ENCODE data around the gene SOX12. TPM values are rescaled to one million over a fixed set of nuclear protein-coding genes. Genes with fewer than 3 reads are reported as not detected.
"Not testable (repeated sequence)": the region's sequence is repeated elsewhere in the genome, so short reads cannot be mapped to it uniquely, and the experiment has no call there.

The SOX12 gene
- total RNA-seq, 3 donors from 2014 or later = 1.1 to 3.7 (median 3.3) TPM

GRCh38 chr20:376750-377149, 51.4 kb downstream of the SOX12 start:
- H3K4me3 ChIP-seq = no peak overlapping the region
- no peaks in the 10 kb centered on the region for H3K36me3 ChIP-seq
- H3K27ac ChIP-seq = no peak overlapping the region
- intact Hi-C loops (cut with DNase I; ENCODE audit: low total_unique reads) = no loop called here
- peaks cover 0 to 3% of the 10 kb centered on the region in 2 donors for H3K4me1 ChIP-seq
- no peak for DNase-seq (ENCODE audit: low spot score in 2 of 2)
- TF ChIP-seq POLR2A (IDR thresholded peaks at IDR 0.05) (no peak), CTCF (IDR thresholded peaks at IDR 0.05) (no peak), POLR2AphosphoS5 (IDR thresholded peaks at IDR 0.05) (no peak)
- no peaks in the 10 kb centered on the region for H3K27me3 ChIP-seq
- no peaks in the 10 kb centered on the region for H3K9me3 ChIP-seq

- H3K36me3 ChIP-seq, H3K9me3 ChIP-seq: not testable (repeated sequence)
Observed at GRCh38 chr20:377578-377977, 52.2 kb downstream of the SOX12 start.

DNA sequence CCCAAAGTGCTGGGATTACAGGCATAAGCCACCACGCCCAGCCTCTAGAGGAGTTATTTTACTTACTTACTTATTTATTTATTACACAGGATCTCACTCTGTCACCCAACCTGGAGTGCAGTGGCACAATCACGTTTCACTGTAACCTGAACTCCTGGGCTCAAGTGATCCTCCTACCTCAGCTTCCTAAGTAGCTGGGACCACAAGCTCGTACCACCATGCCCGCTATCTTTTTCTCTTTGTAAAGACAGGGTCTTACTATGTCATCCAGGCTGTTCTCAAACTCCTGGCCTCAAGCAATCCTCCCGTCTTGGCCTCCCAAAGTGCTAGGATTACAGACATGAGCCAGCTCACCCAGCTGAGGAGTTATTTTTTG, 53.6 kb downstream of the SOX12 start:
- H3K27ac ChIP-seq = no peak overlapping the region
- DNase-seq (ENCODE audit: low spot score in 2 of 2) = no peak
- H3K4me3 ChIP-seq = no peak overlapping the region
- H3K27me3 ChIP-seq = no peaks in the 10 kb centered on the region
- TF ChIP-seq CTCF (IDR thresholded peaks at IDR 0.05) (no peak), POLR2AphosphoS5 (IDR thresholded peaks at IDR 0.05) (no peak), POLR2A (IDR thresholded peaks at IDR 0.05) (no peak)
- H3K9me3 ChIP-seq = no peaks in the 10 kb centered on the region
- H3K36me3 ChIP-seq = no peaks in the 10 kb centered on the region
- intact Hi-C loops (cut with DNase I; ENCODE audit: low total_unique reads) = no loop called here
- no peaks in the 10 kb centered on the region for H3K4me1 ChIP-seq

More at GRCh38 chr20:377578-377977, 52.2 kb downstream of the SOX12 start:
- H3K27ac ChIP-seq; H3K27me3 ChIP-seq; intact Hi-C loops (cut with DNase I; ENCODE audit: low total_unique reads); H3K4me1 ChIP-seq; H3K4me3 ChIP-seq; DNase-seq (ENCODE audit: low spot score in 2 of 2): not testable (repeated sequence)

Other genes starting within 250 kb of the SOX12 start
- not detected for gene DEFB125, start 237.9 kb upstream of the SOX12 start, total RNA-seq
- not detected for gene DEFB126, start 183.0 kb upstream of the SOX12 start, total RNA-seq
- not detected for gene DEFB127, start 168.1 kb upstream of the SOX12 start, total RNA-seq
- not detected for gene DEFB128, start 135.8 kb upstream of the SOX12 start, total RNA-seq
- gene DEFB129, start 98.3 kb upstream of the SOX12 start, total RNA-seq = not detected
- under 1 TPM; 0.29 to 0.96 (median 0.33) TPM for gene DEFB132, start 67.8 kb upstream of the SOX12 start, total RNA-seq
- 1 to 10 TPM; 2.6 to 9.2 (median 6.1) TPM for gene C20orf96, start 34.8 kb upstream of the SOX12 start, total RNA-seq
- gene ZCCHC3, start 28.0 kb upstream of the SOX12 start, total RNA-seq = 10 to 100 TPM; 10.1 to 14.0 (median 11.5) TPM
- 10 to 100 TPM in 2 of 3 donors, 1 to 10 TPM in 1; 9.4 to 22.3 (median 21.8) TPM for gene NRSN2, start 21.6 kb downstream of the SOX12 start, total RNA-seq
- 10 to 100 TPM in 2 of 3 donors, 1 to 10 TPM in 1; 4.5 to 18.0 (median 14.5) TPM for gene TRIB3, start 55.2 kb downstream of the SOX12 start, total RNA-seq
- 10 to 100 TPM; 61.3 to 69.5 (median 66.2) TPM for gene RBCK1, start 82.7 kb downstream of the SOX12 start, total RNA-seq
- gene TBC1D20, start 137.0 kb downstream of the SOX12 start, total RNA-seq = 10 to 100 TPM; 37.7 to 56.6 (median 42.3) TPM
- 10 to 100 TPM; 55.0 to 90.9 (median 77.7) TPM for gene CSNK2A1, start 218.2 kb downstream of the SOX12 start, total RNA-seq

Measured in breast epithelium (tissue), 4 donors.